BE2C (cell line): ENCODE data around the gene CHD6. TPM values are rescaled to one million over a fixed set of nuclear protein-coding genes. Genes with fewer than 3 reads are reported as not detected.
A peak's percentile ranks its signal among the peaks of the same experiment; 100 is the strongest.

Source experiments
- DNase-seq: peaks from one replicate; pipeline ENCODE4 v3.0.0-alpha.2; 2020
- H3K27me3 ChIP-seq: fragments of 250-450 bp; sonication (Bioruptor Pico); 2 replicates; pipeline ENCODE4 v1.5.1; 2020; ENCODE audit warnings: mild to moderate bottlenecking
- H3K36me3 ChIP-seq: fragments of 250-450 bp; sonication (Bioruptor Pico); 2 replicates; pipeline ENCODE4 v1.5.1; 2020; ENCODE audit warnings: mild to moderate bottlenecking
- H3K4me1 ChIP-seq: fragments of 250-450 bp; sonication (Bioruptor Pico); 2 replicates; pipeline ENCODE4 v1.5.1; 2020
- H3K4me3 ChIP-seq: 2 replicates; pipeline ENCODE4 v1.5.1; 2011; ENCODE audit warnings: low read depth, low read length
- H3K9me3 ChIP-seq: fragments of 250-450 bp; sonication (Bioruptor Pico); 2 replicates; pipeline ENCODE4 v1.5.1; 2020
- polyA plus RNA-seq: library from polyadenylated mRNA; unstranded; fragments of >200 nt; gene quantifications from one replicate; pipeline ENCODE4 v1.2.1, GENCODE V29; 2012; ENCODE audit warnings: low read depth, missing spikeins; ENCODE audit not compliant: insufficient read length, insufficient read depth
- TF ChIP-seq, protein P1 (sequence below): IDR thresholded peaks from 2 replicates; pipeline ENCODE4 v1.5.1; 2012; ENCODE audit warnings: mild to moderate bottlenecking, low read depth, low read length

CHD6 gene, protein sequence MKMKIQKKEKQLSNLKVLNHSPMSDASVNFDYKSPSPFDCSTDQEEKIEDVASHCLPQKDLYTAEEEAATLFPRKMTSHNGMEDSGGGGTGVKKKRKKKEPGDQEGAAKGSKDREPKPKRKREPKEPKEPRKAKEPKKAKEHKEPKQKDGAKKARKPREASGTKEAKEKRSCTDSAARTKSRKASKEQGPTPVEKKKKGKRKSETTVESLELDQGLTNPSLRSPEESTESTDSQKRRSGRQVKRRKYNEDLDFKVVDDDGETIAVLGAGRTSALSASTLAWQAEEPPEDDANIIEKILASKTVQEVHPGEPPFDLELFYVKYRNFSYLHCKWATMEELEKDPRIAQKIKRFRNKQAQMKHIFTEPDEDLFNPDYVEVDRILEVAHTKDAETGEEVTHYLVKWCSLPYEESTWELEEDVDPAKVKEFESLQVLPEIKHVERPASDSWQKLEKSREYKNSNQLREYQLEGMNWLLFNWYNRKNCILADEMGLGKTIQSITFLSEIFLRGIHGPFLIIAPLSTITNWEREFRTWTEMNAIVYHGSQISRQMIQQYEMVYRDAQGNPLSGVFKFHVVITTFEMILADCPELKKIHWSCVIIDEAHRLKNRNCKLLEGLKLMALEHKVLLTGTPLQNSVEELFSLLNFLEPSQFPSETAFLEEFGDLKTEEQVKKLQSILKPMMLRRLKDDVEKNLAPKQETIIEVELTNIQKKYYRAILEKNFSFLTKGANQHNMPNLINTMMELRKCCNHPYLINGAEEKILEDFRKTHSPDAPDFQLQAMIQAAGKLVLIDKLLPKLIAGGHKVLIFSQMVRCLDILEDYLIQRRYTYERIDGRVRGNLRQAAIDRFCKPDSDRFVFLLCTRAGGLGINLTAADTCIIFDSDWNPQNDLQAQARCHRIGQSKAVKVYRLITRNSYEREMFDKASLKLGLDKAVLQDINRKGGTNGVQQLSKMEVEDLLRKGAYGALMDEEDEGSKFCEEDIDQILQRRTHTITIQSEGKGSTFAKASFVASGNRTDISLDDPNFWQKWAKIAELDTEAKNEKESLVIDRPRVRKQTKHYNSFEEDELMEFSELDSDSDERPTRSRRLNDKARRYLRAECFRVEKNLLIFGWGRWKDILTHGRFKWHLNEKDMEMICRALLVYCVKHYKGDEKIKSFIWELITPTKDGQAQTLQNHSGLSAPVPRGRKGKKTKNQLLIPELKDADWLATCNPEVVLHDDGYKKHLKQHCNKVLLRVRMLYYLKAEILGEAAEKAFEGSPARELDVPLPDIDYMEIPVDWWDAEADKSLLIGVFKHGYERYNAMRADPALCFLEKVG (N-terminal part only)
- polyA plus RNA-seq, result 15.8 TPM

DNA sequence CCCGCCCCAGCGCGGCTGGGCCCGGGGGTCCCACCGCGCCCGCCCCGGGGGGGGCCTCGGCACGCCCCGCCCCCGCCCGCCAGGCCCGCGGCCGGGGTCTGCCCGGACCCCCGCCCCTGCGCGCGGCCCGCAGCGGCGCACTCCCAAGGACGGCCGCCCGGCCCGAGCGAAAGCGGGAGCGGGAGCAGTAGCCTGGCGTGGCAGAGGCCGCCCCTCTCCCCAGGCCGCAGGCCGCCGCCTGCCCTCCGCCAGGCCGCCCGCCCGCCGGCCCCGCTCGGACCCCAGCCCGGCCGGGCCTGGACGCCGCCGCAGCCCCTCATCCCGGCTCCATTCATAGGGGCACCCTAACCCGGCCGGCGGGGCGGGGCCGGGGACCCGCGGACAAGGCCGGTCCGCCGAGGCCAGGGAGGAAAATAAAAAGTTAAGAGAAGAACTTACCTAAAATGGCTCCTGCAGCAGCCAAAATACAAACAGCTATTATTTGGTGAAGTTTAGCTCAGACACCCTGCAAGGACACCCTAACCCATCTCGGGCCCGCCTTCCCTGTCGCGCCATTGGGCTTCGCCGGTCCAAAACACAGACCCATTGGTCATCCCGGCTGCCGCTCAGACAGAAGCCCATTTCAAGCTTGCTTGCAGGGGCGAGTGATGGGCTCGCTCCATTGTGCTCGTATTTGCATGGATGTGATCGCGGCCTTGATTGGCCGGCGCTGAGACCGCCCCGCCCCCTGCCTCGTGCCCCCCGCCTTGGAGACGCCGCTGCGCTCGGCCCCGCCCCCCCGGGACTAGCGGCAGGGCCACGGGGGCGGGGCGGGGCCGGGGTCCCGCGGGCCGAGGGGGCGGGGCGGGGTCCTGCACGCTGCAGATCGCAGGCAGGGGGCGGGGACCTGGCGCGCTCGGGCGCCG is at the start of gene CHD6:
CHD6 (minus strand) TSS at position 476 of the 905 bp plus-strand sequence. CDS start 67,040 bp downstream, outside the sequence.
- no peaks in the 10 kb centered on the region for H3K27me3 ChIP-seq
- TF ChIP-seq, protein P1, sequence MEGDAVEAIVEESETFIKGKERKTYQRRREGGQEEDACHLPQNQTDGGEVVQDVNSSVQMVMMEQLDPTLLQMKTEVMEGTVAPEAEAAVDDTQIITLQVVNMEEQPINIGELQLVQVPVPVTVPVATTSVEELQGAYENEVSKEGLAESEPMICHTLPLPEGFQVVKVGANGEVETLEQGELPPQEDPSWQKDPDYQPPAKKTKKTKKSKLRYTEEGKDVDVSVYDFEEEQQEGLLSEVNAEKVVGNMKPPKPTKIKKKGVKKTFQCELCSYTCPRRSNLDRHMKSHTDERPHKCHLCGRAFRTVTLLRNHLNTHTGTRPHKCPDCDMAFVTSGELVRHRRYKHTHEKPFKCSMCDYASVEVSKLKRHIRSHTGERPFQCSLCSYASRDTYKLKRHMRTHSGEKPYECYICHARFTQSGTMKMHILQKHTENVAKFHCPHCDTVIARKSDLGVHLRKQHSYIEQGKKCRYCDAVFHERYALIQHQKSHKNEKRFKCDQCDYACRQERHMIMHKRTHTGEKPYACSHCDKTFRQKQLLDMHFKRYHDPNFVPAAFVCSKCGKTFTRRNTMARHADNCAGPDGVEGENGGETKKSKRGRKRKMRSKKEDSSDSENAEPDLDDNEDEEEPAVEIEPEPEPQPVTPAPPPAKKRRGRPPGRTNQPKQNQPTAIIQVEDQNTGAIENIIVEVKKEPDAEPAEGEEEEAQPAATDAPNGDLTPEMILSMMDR, result no peak
- peak within 1 kb of the TSS; percentile 92 for H3K4me3 ChIP-seq
- H3K9me3 ChIP-seq, result 0 out of 2 replicates have a peak, but pooled peaks cover 2% of the 10 kb centered on the region
- DNase-seq, result peak; percentile 100
- no peaks in the 10 kb centered on the region for H3K36me3 ChIP-seq
- peaks cover 9% of the 10 kb centered on the region for H3K4me1 ChIP-seq

DNA sequence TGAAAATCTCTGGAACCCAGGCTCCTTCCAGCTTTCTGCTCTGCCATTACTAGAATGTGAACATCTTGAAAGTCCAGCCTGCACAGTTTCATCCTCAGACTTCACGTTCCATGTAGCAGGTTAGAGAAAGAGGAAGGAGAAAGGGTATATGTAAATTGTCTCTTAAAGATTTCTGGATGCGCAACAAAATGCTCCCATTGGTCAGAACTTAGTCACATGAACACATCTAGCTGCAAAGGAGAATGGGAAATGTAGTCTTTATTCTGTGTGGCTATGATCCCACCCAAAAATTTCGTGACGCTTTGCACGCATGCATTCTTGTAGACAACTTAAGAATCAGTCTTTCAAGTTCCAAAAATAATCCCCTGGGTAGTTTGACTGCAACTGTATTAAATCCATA is 46.4 kb upstream of the CHD6 start:
- DNase-seq, result peak; percentile 21
- Histone ChIP-seq H3K4me3 (peak overlapping the region; percentile 62), H3K36me3 (no peaks in the 10 kb centered on the region), H3K9me3 (no peaks in the 10 kb centered on the region), H3K4me1 (peaks cover 7% of the 10 kb centered on the region), H3K27me3 (no peaks in the 10 kb centered on the region)
- TF ChIP-seq, protein P1, result no peak

DNA sequence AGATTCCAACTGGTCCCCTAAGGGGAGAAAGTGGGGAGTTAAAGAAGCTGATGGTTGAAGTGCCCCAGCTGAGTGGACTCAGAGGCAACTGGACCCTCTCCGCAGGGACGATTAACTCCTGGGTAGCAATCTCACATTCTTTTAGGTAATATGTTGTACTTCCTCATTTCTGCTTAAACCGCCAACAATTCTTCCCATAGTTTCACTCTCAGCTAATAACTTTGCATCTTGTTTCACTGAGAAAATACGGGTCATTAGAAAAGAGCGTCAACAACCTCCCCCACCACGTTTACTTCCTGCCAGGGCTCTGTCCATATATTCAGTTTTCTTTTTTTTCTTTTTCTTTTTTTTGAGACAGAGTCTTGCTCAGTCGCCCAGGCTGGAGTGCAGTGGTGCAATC is 39.5 kb upstream of the CHD6 start:
- DNase-seq, result no peak
- no peaks in the 10 kb centered on the region for H3K27me3 ChIP-seq
- TF ChIP-seq, protein P1, result no peak
- H3K4me3 ChIP-seq, result no peak overlapping the region
- H3K9me3 ChIP-seq, result no peaks in the 10 kb centered on the region
- H3K36me3 ChIP-seq, result no peaks in the 10 kb centered on the region
- peaks cover 26% of the 10 kb centered on the region for H3K4me1 ChIP-seq

DNA sequence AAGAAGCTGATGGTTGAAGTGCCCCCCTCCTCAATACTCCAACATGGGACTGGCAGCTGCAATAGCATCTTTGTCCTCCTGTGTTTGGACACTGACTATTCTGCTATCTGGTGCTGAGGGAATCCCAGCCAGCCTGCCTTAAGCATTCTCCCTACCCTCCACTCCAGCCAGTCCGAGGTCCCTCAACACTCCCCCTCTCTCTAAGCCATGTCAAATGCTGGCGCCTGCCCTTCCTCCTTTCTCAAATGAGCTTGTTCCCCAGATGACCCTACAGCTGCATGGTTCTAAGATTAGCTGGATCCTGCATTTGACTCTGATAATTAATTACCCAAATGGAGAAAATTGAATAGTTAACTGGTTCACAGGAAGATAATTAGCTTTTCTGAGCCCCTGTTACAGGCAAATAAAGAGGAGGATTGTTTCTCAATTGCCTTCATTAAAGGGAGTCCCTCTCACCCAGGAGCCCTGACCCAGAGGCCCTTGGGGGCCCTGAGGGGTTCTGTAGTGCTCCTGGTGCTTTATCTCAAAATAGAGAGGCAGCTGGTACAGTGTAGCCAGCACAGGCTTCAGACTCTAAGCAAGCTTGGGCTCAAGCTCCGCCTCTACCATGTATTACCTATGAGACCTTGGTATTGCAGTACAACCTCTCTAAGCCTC is 37.9 kb upstream of the CHD6 start:
- Histone ChIP-seq H3K36me3 (no peaks in the 10 kb centered on the region), H3K9me3 (no peaks in the 10 kb centered on the region), H3K27me3 (no peaks in the 10 kb centered on the region), H3K4me3 (no peak overlapping the region), H3K4me1 (peaks cover 26% of the 10 kb centered on the region)
- TF ChIP-seq, protein P1, result no peak
- DNase-seq, result peak; percentile 84

DNA sequence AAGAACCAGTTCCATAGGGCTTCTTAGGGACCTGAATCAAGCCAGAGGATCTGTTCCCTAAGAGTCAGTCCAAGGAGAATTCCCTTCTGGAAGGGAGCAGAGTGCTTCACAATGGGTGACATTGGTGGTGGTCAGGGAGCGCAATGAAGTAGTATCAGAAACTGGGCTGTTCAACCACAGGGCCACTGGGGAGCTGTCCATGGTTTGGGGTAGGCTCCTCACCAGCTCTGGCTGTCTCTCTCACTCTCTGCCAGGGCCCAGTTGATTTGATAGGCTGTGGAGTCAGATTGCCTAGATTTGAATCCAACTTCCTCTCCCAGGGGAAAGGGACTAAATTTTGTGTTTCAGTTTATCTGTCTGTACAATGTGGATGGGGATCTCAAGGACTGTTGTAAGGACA is 36.7 kb upstream of the CHD6 start:
- Histone ChIP-seq H3K9me3 (no peaks in the 10 kb centered on the region), H3K4me1 (peaks cover 23% of the 10 kb centered on the region), H3K4me3 (no peak overlapping the region), H3K27me3 (no peaks in the 10 kb centered on the region), H3K36me3 (no peaks in the 10 kb centered on the region)
- no peak for DNase-seq
- TF ChIP-seq, protein P1, result no peak
